Fibroblast of the aortic adventitia (primary cell): Measurements from ENCODE around the gene BCL6. TPM values are rescaled to one million over a fixed set of nuclear protein-coding genes. Genes with fewer than 3 reads are reported as not detected.
A peak's percentile ranks its signal among the peaks of the same experiment; 100 is the strongest.

ENCODE experiments used
- DNase-seq: peaks from one replicate; pipeline ENCODE4 v3.0.0-alpha.2; 2010; ENCODE audit warnings: low read depth
- H3K4me3 ChIP-seq: 2 replicates; pipeline ENCODE4 v1.5.1; 2011; ENCODE audit warnings: low read depth, mild to moderate bottlenecking, control low read depth, low read length, moderate library complexity
- CTCF ChIP-seq: IDR thresholded peaks from 2 replicates; pipeline ENCODE4 v1.5.1; 2011; ENCODE audit warnings: mild to moderate bottlenecking, low read length, control low read depth, inconsistent platforms; ENCODE audit not compliant: insufficient read depth
- total RNA-seq: library from RNA; depleted of rRNA; stranded (reverse); fragments of >200 nt; gene quantifications from 2 replicates; pipeline ENCODE4 v1.2.3, GENCODE V29; 2012; ENCODE audit warnings: low replicate concordance

The BCL6 gene
- total RNA-seq, 1 donor, result 24.8 TPM

GRCh38 chr3:187783098-187783497 is 37.8 kb upstream of the BCL6 start:
- TF ChIP-seq CTCF, result no peak
- DNase-seq, result peak; percentile 95
- no peak overlapping the region for H3K4me3 ChIP-seq

GRCh38 chr3:187782006-187782405 is 36.7 kb upstream of the BCL6 start:
- no peak for DNase-seq
- no peak for TF ChIP-seq CTCF
- no peak overlapping the region for H3K4me3 ChIP-seq

- no peak overlapping the region for H3K4me3 ChIP-seq
- no peak for DNase-seq
- TF ChIP-seq CTCF, result no peak
These were observed 35.7 kb upstream of the BCL6 start for GRCh38 chr3:187781001-187781400.

GRCh38 chr3:187778726-187779125 is 33.5 kb upstream of the BCL6 start:
- no peak for DNase-seq
- no peak overlapping the region for H3K4me3 ChIP-seq
- no peak for TF ChIP-seq CTCF

GRCh38 chr3:187777331-187777941 is 32.2 kb upstream of the BCL6 start:
- DNase-seq, result no peak
- no peak overlapping the region for H3K4me3 ChIP-seq
- no peak for TF ChIP-seq CTCF

GRCh38 chr3:187775549-187775948 is 30.3 kb upstream of the BCL6 start:
- no peak for DNase-seq
- TF ChIP-seq CTCF, result no peak
- no peak overlapping the region for H3K4me3 ChIP-seq

- TF ChIP-seq CTCF, result no peak
- no peak overlapping the region for H3K4me3 ChIP-seq
- DNase-seq, result no peak
These were observed 29.0 kb upstream of the BCL6 start for GRCh38 chr3:187774185-187774789.
